GM18519 (cell line): Measurements from ENCODE around the gene EFCC1.
"Not testable (repeated sequence)": the region's sequence is repeated elsewhere in the genome, so short reads cannot be mapped to it uniquely, and the experiment has no call there.

ENCODE experiments used
- ATAC-seq: cut with Tn5 transposase; IDR thresholded peaks from one replicate; pipeline ENCODE4 v1.9.1; 2021; ENCODE audit warnings: mild to moderate bottlenecking, moderate library complexity; ENCODE audit not compliant: unreplicated experiment, low FRiP score

The EFCC1 gene

GRCh38 chr3:129047553-129047839 lies 46.4 kb downstream of the EFCC1 start:
- no peak for ATAC-seq

DNA sequence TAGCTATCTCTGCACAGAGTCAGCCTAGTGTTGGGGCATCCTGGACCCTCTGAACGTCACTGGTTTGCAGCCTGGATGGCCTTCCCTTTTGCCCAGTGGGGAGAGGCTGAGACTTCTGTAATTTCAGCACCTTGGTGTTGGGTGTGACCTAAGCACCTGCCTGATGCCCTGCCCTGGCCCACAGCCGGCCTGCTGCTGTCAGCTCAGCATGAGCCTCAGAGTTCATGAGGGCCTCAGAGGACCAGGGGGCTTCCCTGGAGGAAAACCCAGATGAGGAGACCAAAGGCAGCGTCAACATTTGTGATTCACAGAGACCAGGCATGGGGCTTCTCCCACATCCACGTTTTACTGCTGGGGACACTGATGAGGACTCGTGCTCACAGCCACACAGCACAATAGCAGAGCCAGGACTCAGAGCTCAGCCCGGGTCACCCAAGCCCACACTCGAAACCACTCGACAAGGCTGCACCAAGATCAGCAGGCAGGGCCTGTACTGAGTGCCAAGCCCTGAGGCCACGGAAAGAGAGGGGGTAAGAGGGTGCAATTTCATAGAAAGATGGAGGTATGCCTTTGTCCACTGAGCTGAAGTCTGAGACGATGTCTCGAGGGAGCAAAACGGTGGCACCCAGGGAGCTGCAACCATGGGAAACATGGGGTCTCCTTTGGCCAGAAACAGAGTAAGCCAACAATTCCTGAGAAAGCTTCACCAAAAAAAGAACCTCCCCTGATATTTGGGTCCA lies 49.6 kb downstream of the EFCC1 start:
- ATAC-seq: no peak

GRCh38 chr3:129051871-129052340 lies 50.8 kb downstream of the EFCC1 start:
- ATAC-seq: no peak

DNA sequence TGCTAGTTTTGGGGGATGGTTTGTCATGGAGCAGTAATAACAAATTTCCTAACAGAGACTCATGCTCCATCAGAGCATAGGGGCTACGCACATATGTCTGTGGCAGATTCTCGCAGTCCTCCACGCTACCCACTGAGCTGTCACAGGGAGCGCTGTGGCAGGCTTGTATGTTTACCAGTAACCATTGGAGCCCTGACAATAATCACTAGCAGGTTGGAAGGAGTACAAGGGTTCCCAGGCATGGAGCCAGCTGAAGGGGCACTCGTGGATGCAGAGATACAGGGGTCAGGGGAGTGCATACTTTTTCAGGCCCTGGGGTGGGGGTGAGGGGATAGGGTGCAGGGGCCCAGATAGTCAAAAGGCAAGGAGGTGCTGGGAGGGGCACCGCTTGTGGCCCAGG lies 51.6 kb downstream of the EFCC1 start:
- ATAC-seq: no peak

GRCh38 chr3:129054605-129055104 lies 53.6 kb downstream of the EFCC1 start:
- ATAC-seq: no peak

DNA sequence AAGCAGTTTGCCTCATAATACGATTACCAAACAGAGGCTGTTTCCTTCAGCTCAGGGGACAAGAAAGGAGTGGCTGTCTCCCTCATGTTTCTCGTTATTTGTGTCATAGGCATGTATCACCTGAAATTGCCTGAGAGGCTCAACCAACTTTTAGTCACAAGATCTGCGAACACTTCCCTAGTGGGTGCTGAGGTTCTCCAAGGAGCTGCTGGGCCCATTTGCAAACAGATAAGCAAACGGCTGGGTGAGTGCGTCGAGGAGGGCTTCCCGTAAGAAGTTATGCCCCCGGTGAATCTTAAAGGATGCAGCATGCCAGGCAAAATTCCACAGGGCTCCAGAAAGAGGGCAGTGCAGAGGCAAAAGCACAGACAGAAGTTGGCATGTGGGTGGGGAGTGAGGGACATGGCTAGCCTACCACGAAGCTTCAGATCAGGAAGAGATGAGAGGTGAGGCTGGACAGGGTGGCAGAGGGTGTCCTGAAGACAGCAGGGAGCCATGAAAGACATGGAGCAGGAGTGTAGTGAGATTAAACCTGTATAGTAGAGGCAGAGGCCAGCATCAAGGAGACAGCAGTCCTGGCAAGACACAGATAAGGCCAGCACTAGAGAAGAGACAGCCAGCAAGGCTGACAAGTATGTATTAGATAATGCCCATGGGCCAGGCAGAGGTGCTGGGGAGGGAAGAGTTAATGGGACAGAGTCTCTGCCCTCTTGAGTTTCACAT lies 55.5 kb downstream of the EFCC1 start:
- no peak for ATAC-seq

GRCh38 chr3:129057249-129057648 lies 56.1 kb downstream of the EFCC1 start:
- no peak for ATAC-seq

GRCh38 chr3:129058441-129059200 lies 57.5 kb downstream of the EFCC1 start:
- ATAC-seq: no peak

GRCh38 chr3:129059311-129059958 lies 58.3 kb downstream of the EFCC1 start:
- no peak for ATAC-seq

DNA sequence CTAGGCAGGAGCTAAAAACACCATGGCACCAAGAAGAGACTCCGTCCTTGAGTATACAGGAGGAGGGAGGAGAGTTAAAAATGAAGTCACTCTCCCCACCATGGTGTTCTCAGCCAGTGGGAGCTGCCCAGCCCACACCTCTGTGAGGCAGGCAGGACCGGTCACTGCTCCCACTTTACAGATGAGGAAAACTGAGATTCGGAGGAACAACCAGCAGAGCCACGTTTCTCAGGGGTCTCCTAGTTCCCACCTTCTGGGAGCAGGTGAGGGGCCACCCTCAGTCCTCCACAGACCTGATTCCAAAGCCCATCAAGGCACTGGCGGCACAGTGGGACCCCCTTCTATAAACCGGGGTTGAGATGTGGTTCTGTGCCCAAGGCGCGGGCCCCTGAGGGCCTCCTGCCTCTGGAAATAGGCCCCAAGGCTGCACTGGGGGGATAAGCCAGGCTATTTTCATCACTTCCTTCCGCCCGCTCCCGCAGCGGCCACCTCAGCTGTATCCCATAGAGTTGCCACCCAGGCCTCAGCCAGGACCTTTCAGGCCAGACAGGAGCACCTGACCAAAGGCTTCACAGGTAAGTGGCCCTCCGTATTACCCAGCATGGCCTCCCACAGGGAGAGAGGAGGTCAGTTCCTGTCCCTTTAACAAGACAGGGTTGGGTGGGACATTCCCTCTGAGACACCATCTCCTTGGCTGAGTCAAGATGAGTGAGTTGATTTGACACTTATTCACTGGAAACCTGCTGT lies 59.3 kb downstream of the EFCC1 start, which contains the start of gene GP9:
TSS of gene GP9 (plus strand) at position 504 of the 747 bp plus-strand sequence. CDS start 961 bp downstream, outside the sequence.
- ATAC-seq: no peak

DNA sequence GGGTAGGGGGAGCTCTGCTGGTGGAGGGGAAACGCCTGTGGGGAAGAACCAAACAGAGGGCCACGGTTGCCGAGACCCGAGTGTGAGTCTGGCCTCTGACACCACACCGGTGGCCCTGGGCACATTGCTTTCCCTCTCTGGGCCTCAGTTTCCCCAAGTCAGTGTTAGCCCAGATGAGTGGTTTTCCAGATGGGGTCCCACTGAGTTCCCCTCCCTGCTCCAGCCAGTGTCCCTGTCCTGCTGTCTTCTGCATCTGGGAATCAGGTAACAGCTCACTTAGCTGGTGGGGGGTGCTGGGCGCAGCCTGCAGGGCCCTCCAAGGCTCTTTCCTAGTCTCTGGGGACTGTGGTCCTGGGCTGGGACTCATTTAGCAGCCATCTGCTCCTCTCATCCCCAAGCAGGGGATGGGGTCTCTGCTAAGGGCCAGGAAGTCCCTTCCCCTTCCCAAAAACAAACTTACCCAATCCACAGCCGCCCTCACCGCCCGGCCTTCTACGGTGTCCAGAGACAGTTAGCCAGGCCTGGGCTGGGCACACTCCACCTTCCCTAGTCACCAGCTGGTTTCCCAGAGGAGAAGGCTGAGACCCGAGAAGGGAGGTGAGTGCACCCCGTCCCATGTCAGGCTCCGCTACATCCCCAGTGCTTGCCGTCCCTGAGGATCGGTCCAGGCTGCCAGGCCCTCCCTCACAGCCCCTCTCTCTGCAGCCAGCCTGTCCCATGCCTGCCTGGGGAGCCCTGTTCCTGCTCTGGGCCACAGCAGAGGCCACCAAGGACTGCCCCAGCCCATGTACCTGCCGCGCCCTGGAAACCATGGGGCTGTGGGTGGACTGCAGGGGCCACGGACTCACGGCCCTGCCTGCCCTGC lies 60.2 kb downstream of the EFCC1 start:
- ATAC-seq: no peak

DNA sequence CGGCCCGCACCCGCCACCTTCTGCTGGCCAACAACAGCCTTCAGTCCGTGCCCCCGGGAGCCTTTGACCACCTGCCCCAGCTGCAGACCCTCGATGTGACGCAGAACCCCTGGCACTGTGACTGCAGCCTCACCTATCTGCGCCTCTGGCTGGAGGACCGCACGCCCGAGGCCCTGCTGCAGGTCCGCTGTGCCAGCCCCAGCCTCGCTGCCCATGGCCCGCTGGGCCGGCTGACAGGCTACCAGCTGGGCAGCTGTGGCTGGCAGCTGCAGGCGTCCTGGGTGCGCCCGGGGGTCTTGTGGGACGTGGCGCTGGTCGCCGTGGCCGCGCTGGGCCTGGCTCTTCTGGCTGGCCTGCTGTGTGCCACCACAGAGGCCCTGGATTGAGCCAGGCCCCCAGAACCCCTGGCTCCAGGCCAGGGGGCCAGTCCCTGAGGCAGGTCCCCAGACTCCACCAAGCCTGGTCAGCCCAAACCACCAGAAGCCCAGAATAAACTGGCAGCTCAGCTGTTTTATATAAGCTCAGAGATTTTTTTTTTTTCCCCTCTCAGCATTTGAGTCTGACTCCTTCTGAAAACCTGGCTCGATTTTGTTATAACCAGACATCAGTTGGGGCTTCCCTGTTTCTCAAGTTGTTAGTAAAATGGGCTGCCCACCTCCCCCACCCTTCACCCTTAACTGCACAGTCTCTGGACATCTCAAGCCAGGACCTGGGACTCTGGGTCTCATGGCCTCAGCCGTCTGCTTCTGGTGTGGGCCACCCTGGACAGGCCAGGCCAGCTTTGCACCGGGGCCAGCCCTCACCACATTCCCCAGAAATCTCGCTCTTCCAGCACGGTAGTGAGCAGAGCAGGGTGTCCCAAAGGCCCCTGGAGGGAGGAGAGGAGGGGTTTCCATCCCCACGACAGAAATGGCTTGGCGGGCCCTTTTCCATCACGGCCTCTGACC lies 61.1 kb downstream of the EFCC1 start:
- no peak for ATAC-seq

DNA sequence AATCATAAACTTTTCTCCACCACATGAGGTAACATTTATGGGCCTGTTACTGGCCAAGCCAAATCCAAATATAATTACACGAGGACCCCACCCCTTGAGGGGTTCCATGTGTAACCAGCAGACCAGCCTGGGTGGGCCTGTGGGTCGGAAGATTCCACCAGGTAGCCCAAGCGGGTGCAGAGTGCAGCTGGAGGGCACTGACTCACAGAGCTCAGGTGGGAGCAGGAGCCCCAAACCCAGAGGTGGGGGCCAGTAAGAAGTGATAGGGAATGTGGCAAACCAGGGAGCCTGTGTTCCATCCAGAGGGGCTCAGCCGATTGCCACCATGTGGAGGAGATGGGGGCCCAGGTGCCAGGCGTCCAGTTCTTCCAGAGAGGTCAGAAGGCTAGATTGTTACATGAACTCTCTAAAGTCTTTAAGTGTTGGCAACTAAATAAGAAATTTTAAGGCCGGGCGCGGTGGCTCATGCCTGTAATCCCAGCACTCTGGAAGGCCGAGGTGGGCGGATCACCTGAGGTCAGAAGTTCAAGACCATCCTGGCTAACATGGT lies 62.1 kb downstream of the EFCC1 start:
- ATAC-seq: no peak

DNA sequence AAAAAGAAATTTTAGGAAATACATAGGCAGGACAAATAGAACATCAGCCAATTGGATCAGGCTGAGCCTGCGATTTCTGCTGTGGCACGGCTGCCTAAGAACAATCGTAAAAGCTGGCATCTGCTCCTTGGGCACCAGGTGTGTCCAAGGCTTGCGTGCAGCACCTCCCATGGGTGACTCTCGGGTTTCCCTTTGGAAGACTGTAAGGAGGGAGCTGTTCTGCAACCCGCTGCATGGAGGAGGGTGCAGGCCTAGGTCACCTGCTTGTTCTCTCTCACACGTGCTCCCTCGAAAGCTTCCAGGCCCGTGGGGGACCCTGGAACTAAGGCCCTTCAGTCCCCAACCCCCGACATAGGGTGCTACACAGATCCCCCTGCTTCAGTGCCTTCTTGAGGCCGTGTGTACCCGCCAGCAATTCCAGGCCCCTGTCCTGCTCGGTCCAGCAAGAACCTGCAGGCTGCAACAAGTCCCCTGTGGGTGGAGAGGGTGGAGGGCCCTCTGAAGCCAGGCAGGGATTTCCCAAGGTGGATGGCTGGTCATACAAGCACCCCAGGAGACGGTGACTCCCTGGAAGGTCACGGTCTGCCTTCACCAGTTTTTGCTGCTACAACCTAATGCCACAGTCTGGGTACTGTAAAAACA lies 62.9 kb downstream of the EFCC1 start:
- ATAC-seq: no peak

DNA sequence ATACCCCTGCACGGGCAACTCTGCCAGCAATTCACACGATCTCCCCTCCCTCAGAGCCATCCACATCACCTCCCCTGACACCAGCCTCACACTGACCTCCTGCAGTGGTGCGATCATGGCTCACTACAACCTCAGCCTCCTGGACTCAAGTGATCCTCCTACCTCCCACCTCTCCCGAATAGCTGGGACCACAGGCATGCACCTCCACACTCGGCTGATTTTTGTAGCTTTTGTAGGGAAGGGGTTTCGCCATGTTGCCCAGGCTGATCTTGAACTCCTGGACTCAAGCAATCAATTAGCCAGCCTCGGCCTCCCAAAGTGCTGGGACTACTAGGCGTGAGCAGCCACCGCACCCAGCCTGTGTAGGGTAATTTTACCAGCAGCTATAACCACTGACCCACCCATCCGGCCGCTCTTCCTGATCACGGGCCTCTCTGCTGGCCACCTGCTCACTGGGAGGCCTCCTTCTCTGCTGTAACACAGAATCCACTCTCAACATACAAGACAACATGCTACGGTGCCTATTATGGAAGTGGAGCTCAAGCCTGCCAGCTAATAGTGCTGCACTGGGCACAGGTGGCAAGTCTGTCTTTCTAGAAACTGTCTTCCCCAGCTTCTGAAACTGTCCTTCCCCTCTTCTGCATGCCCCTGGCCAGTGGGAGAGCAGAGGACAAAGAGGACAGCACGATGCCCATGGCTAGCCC lies 64.1 kb downstream of the EFCC1 start:
- no peak for ATAC-seq

GRCh38 chr3:129065720-129066073 lies 64.6 kb downstream of the EFCC1 start:
- no peak for ATAC-seq

DNA sequence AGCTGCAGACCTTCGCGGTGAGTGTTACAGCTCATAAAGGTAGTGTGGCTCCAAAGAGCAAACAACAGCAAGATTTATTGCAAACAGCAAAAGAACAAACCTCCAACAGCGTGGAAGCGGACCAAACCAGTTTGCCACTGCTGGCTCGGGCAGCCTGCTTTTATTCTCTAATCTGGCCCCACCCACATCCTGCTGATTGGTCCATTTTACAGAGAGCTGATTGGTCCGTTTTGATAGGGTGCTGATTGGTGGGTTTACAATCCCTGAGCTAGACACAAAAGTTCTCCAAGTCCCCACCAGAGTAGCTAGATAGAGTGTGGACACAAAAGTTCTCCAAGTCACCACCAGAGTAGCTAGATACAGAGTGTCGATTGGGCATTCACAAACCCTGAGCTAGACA lies 66.6 kb downstream of the EFCC1 start:
- ATAC-seq: not testable (repeated sequence)
